ENCODE results near the gene PSMB11. TPM values are rescaled to one million over a fixed set of nuclear protein-coding genes. Genes with fewer than 3 reads are reported as not detected.
A peak's percentile ranks its signal among the peaks of the same experiment; 100 is the strongest.

The PSMB11 gene
- total RNA-seq, 1 donor from 2014 or later = not detected

DNA sequence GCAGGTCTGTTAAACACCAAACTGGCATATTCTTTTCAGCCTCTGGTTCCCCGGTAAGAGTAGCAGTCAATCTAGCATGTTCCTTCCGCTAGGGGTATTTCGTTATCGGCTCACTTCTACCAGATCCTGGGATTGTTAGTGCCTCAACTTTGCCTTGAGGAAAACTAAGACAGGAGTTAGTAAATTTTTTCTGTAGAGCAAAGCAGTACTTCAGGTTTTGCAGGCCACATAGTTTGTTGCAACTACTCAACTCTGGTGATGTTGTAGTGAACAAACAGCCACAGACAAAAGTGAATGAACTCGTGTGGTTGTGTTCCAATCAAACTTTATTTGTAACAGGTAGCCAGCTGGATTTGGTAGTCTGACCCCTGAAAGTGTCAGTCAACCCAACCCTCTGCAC lies 21.6 kb downstream of the PSMB11 start:
- H3K36me3 Mint-ChIP-seq = peaks cover 34% of the 10 kb centered on the region

DNA sequence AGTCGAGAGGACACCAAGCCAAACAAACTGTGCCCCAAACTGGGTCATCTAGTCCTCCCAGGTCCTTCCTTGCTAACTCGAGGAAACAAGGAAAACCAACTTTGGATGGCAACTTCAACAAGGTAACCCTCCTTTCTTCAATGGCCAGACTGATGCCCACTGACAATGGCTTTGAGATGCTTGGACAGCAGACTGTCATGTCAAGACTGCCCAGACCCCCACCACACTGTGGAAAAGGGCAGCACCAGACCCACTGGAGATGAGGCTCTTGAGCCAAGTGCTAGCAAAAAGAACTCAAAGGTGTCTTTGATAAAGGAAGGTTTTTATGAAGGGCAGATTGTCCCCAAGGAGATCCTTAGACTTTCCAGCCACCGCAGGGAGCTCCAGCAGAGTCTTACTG lies 24.4 kb downstream of the PSMB11 start:
- H3K4me2 ChIP-seq = peak overlapping the region; percentile 85
- no peak overlapping the region for H3K4me3 ChIP-seq
- H3K4me1 Mint-ChIP-seq = peaks cover 30% of the 10 kb centered on the region
- H3K27ac ChIP-seq = no peak overlapping the region
- H3K27me3 Mint-ChIP-seq (ENCODE audit: insufficient read depth, low read depth) = peaks cover 8% of the 10 kb centered on the region
- no peaks in the 10 kb centered on the region for H3K27me3 ChIP-seq
- H4K20me1 ChIP-seq (ENCODE audit: low read depth) = peaks cover 86% of the 10 kb centered on the region
- peaks cover 41% of the 10 kb centered on the region for H3K36me3 ChIP-seq
- no peak overlapping the region for H3K9ac ChIP-seq
- peaks cover 89% of the 10 kb centered on the region for H3F3A ChIP-seq (ENCODE audit: low read depth)
- DNase-seq (ENCODE audit: low spot score) = no peak
- no peak overlapping the region for H3K4me3 Mint-ChIP-seq
- TF ChIP-seq EZH2phosphoT487 (IDR thresholded peaks at IDR 0.05) = no peak
- no peak for TF ChIP-seq EZH2 (IDR thresholded peaks at IDR 0.05)
- TF ChIP-seq, protein P1, sequence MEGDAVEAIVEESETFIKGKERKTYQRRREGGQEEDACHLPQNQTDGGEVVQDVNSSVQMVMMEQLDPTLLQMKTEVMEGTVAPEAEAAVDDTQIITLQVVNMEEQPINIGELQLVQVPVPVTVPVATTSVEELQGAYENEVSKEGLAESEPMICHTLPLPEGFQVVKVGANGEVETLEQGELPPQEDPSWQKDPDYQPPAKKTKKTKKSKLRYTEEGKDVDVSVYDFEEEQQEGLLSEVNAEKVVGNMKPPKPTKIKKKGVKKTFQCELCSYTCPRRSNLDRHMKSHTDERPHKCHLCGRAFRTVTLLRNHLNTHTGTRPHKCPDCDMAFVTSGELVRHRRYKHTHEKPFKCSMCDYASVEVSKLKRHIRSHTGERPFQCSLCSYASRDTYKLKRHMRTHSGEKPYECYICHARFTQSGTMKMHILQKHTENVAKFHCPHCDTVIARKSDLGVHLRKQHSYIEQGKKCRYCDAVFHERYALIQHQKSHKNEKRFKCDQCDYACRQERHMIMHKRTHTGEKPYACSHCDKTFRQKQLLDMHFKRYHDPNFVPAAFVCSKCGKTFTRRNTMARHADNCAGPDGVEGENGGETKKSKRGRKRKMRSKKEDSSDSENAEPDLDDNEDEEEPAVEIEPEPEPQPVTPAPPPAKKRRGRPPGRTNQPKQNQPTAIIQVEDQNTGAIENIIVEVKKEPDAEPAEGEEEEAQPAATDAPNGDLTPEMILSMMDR (IDR thresholded peaks at IDR 0.05) = no peak
- H3K36me3 Mint-ChIP-seq = peaks cover 40% of the 10 kb centered on the region
- H3K9me3 ChIP-seq (ENCODE audit: low read depth) = no peaks in the 10 kb centered on the region
- no peaks in the 10 kb centered on the region for H3K9me3 Mint-ChIP-seq
- peaks cover 39% of the 10 kb centered on the region for H3K4me1 ChIP-seq
- H2AFZ ChIP-seq (replicated peaks) = no peak overlapping the region
- H3K27ac Mint-ChIP-seq = no peak overlapping the region
- peaks cover 94% of the 10 kb centered on the region for H3K79me2 ChIP-seq (ENCODE audit: low read depth)

More for the DNA sequence above, 21.6 kb downstream of the PSMB11 start:
- Histone ChIP-seq H3K27me3 (no peaks in the 10 kb centered on the region), H3K4me2 (no peak overlapping the region), H3K4me3 (no peak overlapping the region), H4K20me1 (ENCODE audit: low read depth) (peaks cover 96% of the 10 kb centered on the region), H3K9ac (no peak overlapping the region), H3K27ac (peak overlapping the region; percentile 54), H3K4me1 (peaks cover 27% of the 10 kb centered on the region), H3K9me3 (ENCODE audit: low read depth) (no peaks in the 10 kb centered on the region), H3K36me3 (peaks cover 44% of the 10 kb centered on the region), H3K79me2 (ENCODE audit: low read depth) (peaks cover 66% of the 10 kb centered on the region), H3F3A (ENCODE audit: low read depth) (peaks cover 92% of the 10 kb centered on the region), H2AFZ (replicated peaks) (no peak overlapping the region)
- peaks cover 16% of the 10 kb centered on the region for H3K4me1 Mint-ChIP-seq
- H3K9me3 Mint-ChIP-seq = no peaks in the 10 kb centered on the region
- H3K4me3 Mint-ChIP-seq = no peak overlapping the region
- DNase-seq (ENCODE audit: low spot score) = no peak
- TF ChIP-seq EZH2 (IDR thresholded peaks at IDR 0.05) = no peak
- TF ChIP-seq, protein P1 (IDR thresholded peaks at IDR 0.05) = no peak
- no peak for TF ChIP-seq EZH2phosphoT487 (IDR thresholded peaks at IDR 0.05)
- H3K27ac Mint-ChIP-seq = no peak overlapping the region
- peaks cover 2% of the 10 kb centered on the region for H3K27me3 Mint-ChIP-seq (ENCODE audit: insufficient read depth, low read depth)

DNA sequence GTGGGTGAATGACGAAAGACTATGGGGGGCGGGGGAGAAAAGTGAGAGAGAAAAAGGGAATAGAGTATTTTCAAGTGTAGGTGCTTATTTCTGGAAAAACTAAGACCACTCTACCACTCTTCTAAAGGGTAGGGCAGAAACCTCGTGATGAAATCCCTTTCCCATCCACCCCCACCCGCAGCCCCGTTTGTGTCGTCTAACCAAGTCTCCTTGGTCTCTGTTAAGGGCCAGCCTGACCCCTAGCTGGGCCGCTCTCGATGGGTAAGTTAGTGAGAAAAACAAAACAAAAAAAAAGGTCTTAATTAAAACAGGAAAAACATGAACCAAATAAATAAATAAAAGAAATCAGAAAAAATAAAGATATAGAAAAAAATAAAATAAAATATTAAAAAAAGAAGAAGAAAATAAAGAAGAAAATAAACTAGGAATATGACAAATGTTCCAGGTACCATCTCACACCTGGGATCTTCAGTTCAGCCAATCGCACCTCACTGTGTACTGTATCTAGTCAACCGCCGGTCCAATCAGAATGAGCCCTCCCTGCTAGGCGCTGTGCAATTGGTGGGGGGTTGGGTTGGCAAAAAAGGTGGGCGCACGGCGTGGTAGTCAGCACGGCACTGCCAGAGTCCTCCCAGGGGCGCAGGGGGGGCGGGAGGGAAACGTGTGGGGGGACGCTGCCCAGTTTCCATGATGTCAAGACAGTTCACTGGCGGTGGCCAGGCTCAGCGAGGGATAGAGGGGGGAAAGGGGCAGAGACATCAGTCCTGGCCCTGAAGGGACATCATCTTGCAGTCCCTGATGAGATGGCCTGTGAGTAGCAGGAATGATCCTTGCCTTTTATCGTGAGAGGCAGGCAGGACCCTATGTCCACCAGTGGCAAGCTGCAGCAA lies 25.1 kb downstream of the PSMB11 start:
- Mint-ChIP-seq H3K27me3 (ENCODE audit: insufficient read depth, low read depth) (peaks cover 10% of the 10 kb centered on the region), H3K4me3 (no peak overlapping the region), H3K9me3 (no peaks in the 10 kb centered on the region), H3K27ac (no peak overlapping the region), H3K4me1 (peaks cover 36% of the 10 kb centered on the region), H3K36me3 (peaks cover 40% of the 10 kb centered on the region)
- peaks cover 92% of the 10 kb centered on the region for H3K79me2 ChIP-seq (ENCODE audit: low read depth)
- peaks cover 44% of the 10 kb centered on the region for H3K4me1 ChIP-seq
- no peak overlapping the region for H2AFZ ChIP-seq (replicated peaks)
- no peak overlapping the region for H3K4me3 ChIP-seq
- H3K9ac ChIP-seq = no peak overlapping the region
- H3K27ac ChIP-seq = peak overlapping the region; percentile 5
- no peaks in the 10 kb centered on the region for H3K27me3 ChIP-seq
- H3K4me2 ChIP-seq = peak overlapping the region; percentile 85
- H3K9me3 ChIP-seq (ENCODE audit: low read depth) = no peaks in the 10 kb centered on the region
- TF ChIP-seq EZH2 (IDR thresholded peaks at IDR 0.05) = no peak
- DNase-seq (ENCODE audit: low spot score) = no peak
- peaks cover 91% of the 10 kb centered on the region for H3F3A ChIP-seq (ENCODE audit: low read depth)
- H3K36me3 ChIP-seq = peaks cover 39% of the 10 kb centered on the region
- H4K20me1 ChIP-seq (ENCODE audit: low read depth) = peaks cover 87% of the 10 kb centered on the region

Data from neural progenitor cell (in vitro differentiated cells).